Activated CD8-positive, alpha-beta memory T cell treated with anti-CD3 and anti-CD28 coated beads for 4 hours (primary cell): ENCODE data around the gene IMPG2.
"Not testable (repeated sequence)": the region's sequence is repeated elsewhere in the genome, so short reads cannot be mapped to it uniquely, and the experiment has no call there.

ENCODE experiments used
- DNase-seq, 2 donors: peaks; one replicate each; pipeline ENCODE4 v3.0.0-alpha.2; 2020; ENCODE audit warnings: low read depth in 2 of 2

The IMPG2 gene

GRCh38 chr3:101320475-101320874 lies at the start of gene IMPG2:
Gene IMPG2 (minus strand): TSS chr3:101320575. CDS start chr3:101320372, 203 bp downstream.
- DNase-seq: no peak

- DNase-seq: no peak
These were observed 42.0 kb upstream of the IMPG2 start for GRCh38 chr3:101362406-101362805.

GRCh38 chr3:101351829-101352228 lies 31.5 kb upstream of the IMPG2 start:
- DNase-seq: no peak

GRCh38 chr3:101340591-101340990 lies 20.2 kb upstream of the IMPG2 start:
- no peak for DNase-seq

- DNase-seq: no peak
These were observed 13.5 kb upstream of the IMPG2 start for GRCh38 chr3:101333883-101334282.

GRCh38 chr3:101329016-101329673 lies 8.8 kb upstream of the IMPG2 start:
- no peak for DNase-seq

- no peak for DNase-seq
These were observed 5.2 kb upstream of the IMPG2 start for GRCh38 chr3:101325393-101326134.

- no peak for DNase-seq
These were observed 844 bp downstream of the IMPG2 start for GRCh38 chr3:101319531-101319930.

- DNase-seq: no peak
These were observed 7.8 kb downstream of the IMPG2 start for GRCh38 chr3:101312545-101312944.

GRCh38 chr3:101311676-101312075 lies 8.7 kb downstream of the IMPG2 start:
- no peak for DNase-seq

GRCh38 chr3:101310978-101311375 lies 9.4 kb downstream of the IMPG2 start:
- DNase-seq: no peak

GRCh38 chr3:101308147-101308772 lies 12.1 kb downstream of the IMPG2 start:
- DNase-seq: not testable (repeated sequence)

GRCh38 chr3:101303836-101304235 lies 16.5 kb downstream of the IMPG2 start:
- no peak for DNase-seq

GRCh38 chr3:101303089-101303731 lies 17.2 kb downstream of the IMPG2 start:
- no peak for DNase-seq

GRCh38 chr3:101300073-101300472 lies 20.3 kb downstream of the IMPG2 start:
- no peak for DNase-seq

- no peak for DNase-seq
These were observed 28.3 kb downstream of the IMPG2 start for GRCh38 chr3:101292027-101292426.

- no peak for DNase-seq
These were observed 32.1 kb downstream of the IMPG2 start for GRCh38 chr3:101288294-101288693.

GRCh38 chr3:101284757-101285156 lies 35.6 kb downstream of the IMPG2 start:
- DNase-seq: no peak

- no peak for DNase-seq
These were observed 38.8 kb downstream of the IMPG2 start for GRCh38 chr3:101281521-101282030.

GRCh38 chr3:101279765-101280385 lies 40.5 kb downstream of the IMPG2 start:
- DNase-seq: no peak

GRCh38 chr3:101279162-101279561 lies 41.2 kb downstream of the IMPG2 start:
- DNase-seq: no peak

- no peak for DNase-seq
These were observed 41.6 kb downstream of the IMPG2 start for GRCh38 chr3:101278727-101279126.
